ENCODE measurements around the gene ZDHHC24. TPM values are rescaled to one million over a fixed set of nuclear protein-coding genes. Genes with fewer than 3 reads are reported as not detected.

The ZDHHC24 gene
- total and polyA plus RNA-seq, 4 donors: 4.1 to 14.7 (median 9.3) TPM

DNA sequence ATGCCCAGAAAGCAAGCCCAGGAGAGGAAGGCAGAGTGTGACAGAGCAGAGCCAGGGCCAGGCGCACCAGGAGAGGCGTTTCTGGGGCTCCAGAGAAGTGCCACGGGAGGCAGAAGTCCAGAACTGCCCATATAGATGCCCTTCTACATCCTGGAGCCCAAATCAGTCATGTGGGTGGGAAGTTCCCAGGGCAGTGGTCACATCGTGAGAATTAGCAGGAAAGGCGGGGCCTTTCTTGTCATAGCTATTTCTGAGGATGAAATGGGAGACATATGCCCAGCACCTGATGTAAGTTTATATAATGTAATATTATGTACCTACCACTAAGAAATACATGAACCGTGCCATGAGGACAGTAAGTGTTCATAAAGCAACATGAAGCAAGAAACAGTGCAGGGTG lies 13.1 kb downstream of the ZDHHC24 start:
- intact Hi-C loops (cut with DNase I): no loop called here
- ATAC-seq (ENCODE audit: low FRiP score) (no peak), DNase-seq (no peak)
- H3K36me3 ChIP-seq (ENCODE audit: control insufficient read depth in 1 of 2, insufficient read depth in 2 of 2, low read length in 1 of 2): no peaks in the 10 kb centered on the region
- no peak overlapping the region for H3K27ac ChIP-seq (ENCODE audit: low read depth in 1 of 2, low read length in 2 of 2)
- no peaks in the 10 kb centered on the region for H3K4me1 ChIP-seq (ENCODE audit: control insufficient read depth in 1 of 2, insufficient read depth in 2 of 2, low read length in 2 of 2)
- H3K4me3 ChIP-seq (ENCODE audit: low read length in 2 of 2): no peak overlapping the region
- 78 to 79% methylated on average over 6 of the region's 6 CpGs for WGBS, 2 donors
- no peaks in the 10 kb centered on the region for H3K9me3 ChIP-seq (ENCODE audit: control insufficient read depth, low read length)
- H3K27me3 ChIP-seq (ENCODE audit: control insufficient read depth in 1 of 2, insufficient read depth in 2 of 2, low read length in 1 of 2): no peaks in the 10 kb centered on the region

DNA sequence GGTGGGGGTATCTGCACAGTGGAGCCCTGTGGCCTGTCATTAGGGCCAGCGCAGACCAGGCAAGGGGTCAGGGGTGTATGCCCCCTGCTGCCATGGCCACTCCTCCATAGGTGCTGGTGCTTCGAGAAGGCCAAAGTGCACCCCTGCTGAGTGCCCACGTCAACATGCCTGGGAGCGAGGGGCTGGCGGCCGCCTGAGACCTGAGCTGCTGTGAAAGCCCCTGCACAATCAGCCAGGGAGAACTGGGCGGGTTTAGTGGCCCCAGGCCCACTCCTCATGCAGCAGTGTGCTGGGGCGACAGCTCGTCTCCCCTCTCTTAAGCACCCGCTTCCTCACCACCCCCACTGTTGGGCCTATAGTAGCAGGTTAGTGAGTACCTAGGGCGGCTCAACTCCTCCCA lies 14.0 kb downstream of the ZDHHC24 start:
- H3K36me3 ChIP-seq (ENCODE audit: control insufficient read depth in 1 of 2, insufficient read depth in 2 of 2, low read length in 1 of 2): no peaks in the 10 kb centered on the region
- H3K27ac ChIP-seq (ENCODE audit: low read depth in 1 of 2, low read length in 2 of 2): no peak overlapping the region
- no peak overlapping the region for H3K4me3 ChIP-seq (ENCODE audit: low read length in 2 of 2)
- ATAC-seq (ENCODE audit: low FRiP score) (no peak), DNase-seq (peak in 1 of 2 donors; percentile 24)
- H3K27me3 ChIP-seq (ENCODE audit: control insufficient read depth in 1 of 2, insufficient read depth in 2 of 2, low read length in 1 of 2): no peaks in the 10 kb centered on the region
- intact Hi-C loops (cut with DNase I): no loop called here
- H3K9me3 ChIP-seq (ENCODE audit: control insufficient read depth, low read length): no peaks in the 10 kb centered on the region
- no peaks in the 10 kb centered on the region for H3K4me1 ChIP-seq (ENCODE audit: control insufficient read depth in 1 of 2, insufficient read depth in 2 of 2, low read length in 2 of 2)
- 93 to 98% methylated on average over 10 to 11 of the region's 11 CpGs for WGBS, 2 donors

DNA sequence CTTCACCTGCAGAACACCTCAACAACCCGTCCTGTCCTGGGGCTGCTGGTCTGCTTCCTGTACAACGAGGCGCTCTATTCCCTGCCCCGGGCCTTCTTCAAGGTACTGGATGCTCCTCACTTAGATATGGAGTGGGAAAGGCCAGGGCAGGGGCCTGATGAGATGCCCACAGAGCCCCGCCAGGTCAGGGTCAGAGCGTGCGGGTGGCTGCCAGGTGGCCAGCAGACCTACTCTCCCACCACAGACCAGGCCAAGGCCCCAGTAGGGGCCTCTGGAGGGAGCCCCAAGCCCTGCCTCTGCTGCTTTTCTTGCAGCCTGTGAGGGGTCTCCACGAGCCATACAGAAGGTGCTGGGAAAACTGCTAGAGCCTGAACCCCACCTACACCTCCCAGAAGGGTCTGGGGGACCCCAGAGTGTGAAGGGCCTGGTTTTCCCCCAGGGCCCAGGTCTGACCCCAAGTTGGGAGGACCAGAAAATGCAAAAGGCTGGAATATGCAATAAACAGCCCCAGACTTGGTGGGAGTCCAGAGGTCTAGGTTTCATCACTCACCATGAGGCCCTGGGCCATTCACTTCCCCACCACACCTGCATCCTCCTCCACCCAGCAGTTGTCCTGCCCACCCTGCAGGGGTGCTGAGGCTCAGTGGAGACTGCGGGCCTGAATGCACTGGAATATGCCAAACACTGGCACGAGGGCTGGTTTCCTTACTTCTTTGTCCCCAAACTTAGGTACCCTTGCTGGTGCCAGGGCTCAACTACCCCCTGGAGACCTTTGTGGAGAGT lies 14.7 kb downstream of the ZDHHC24 start:
- no peaks in the 10 kb centered on the region for H3K4me1 ChIP-seq (ENCODE audit: control insufficient read depth in 1 of 2, insufficient read depth in 2 of 2, low read length in 2 of 2)
- intact Hi-C loops (cut with DNase I): no loop called here
- ATAC-seq (ENCODE audit: low FRiP score): no peak
- H3K9me3 ChIP-seq (ENCODE audit: control insufficient read depth, low read length): no peaks in the 10 kb centered on the region
- H3K27me3 ChIP-seq (ENCODE audit: control insufficient read depth in 1 of 2, insufficient read depth in 2 of 2, low read length in 1 of 2): no peaks in the 10 kb centered on the region
- H3K36me3 ChIP-seq (ENCODE audit: control insufficient read depth in 1 of 2, insufficient read depth in 2 of 2, low read length in 1 of 2): no peaks in the 10 kb centered on the region
- WGBS, 2 donors: 79 to 90% methylated on average over 10 of the region's 10 CpGs
- H3K27ac ChIP-seq (ENCODE audit: low read depth in 1 of 2, low read length in 2 of 2): no peak overlapping the region
- peak in 1 of 2 donors; percentile 29 for DNase-seq
- H3K4me3 ChIP-seq (ENCODE audit: low read length in 2 of 2): no peak overlapping the region

DNA sequence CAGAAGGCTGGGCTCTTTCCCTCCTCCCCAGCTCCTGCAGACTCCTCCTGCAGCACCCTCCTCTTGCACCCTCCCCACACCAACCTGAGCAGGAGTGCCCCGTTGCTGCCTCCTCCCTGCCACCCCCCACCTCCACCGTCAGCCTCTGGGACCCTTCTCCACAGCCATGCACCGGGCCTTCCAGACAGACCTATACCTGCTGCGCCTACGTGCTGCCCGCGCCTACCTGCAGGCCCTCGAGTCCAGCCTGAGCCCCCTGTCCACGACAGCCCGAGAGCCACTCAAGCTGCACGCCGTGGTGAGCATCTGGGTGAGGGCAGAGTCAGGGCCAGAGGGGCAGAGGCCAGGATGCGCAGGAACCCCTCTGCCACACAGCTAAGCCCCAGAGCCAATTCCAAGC lies 16.2 kb downstream of the ZDHHC24 start:
- H3K4me1 ChIP-seq (ENCODE audit: control insufficient read depth in 1 of 2, insufficient read depth in 2 of 2, low read length in 2 of 2): no peaks in the 10 kb centered on the region
- no peaks in the 10 kb centered on the region for H3K9me3 ChIP-seq (ENCODE audit: control insufficient read depth, low read length)
- no peak overlapping the region for H3K4me3 ChIP-seq (ENCODE audit: low read length in 2 of 2)
- ATAC-seq (ENCODE audit: low FRiP score) (peak; percentile 28), DNase-seq (peak in 1 of 2 donors; percentile 41)
- WGBS, 2 donors: 79 to 89% methylated on average over 13 of the region's 13 CpGs
- H3K36me3 ChIP-seq (ENCODE audit: control insufficient read depth in 1 of 2, insufficient read depth in 2 of 2, low read length in 1 of 2): no peaks in the 10 kb centered on the region
- H3K27ac ChIP-seq (ENCODE audit: low read depth in 1 of 2, low read length in 2 of 2): no peak overlapping the region
- intact Hi-C loops (cut with DNase I): no loop called here
- H3K27me3 ChIP-seq (ENCODE audit: control insufficient read depth in 1 of 2, insufficient read depth in 2 of 2, low read length in 1 of 2): no peaks in the 10 kb centered on the region

DNA sequence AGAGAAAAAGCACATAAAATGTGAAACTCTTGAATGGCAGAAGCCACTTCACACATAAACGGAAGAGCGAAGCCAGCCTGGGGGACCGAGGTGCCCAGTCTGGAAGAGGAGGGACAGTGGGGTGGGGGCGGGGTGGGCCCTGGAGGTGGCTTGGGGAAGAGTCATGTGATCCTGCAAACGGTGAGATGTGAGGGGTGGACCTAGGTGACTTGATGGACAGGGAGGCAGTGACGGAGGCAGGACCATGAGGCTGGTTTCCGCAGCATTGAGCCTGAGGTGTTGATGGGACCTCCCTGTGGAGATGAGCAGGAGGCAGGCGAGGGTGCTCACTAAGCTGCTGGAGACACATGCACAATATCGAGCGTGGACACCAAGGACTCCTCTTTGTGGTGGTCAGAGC lies 16.8 kb downstream of the ZDHHC24 start:
- H3K27me3 ChIP-seq (ENCODE audit: control insufficient read depth in 1 of 2, insufficient read depth in 2 of 2, low read length in 1 of 2): no peaks in the 10 kb centered on the region
- 77% methylated on average over 10 of the region's 10 CpGs for WGBS, 2 donors
- intact Hi-C loops (cut with DNase I): no loop called here
- no peaks in the 10 kb centered on the region for H3K36me3 ChIP-seq (ENCODE audit: control insufficient read depth in 1 of 2, insufficient read depth in 2 of 2, low read length in 1 of 2)
- ATAC-seq (ENCODE audit: low FRiP score): peak; percentile 13
- no peaks in the 10 kb centered on the region for H3K4me1 ChIP-seq (ENCODE audit: control insufficient read depth in 1 of 2, insufficient read depth in 2 of 2, low read length in 2 of 2)
- H3K9me3 ChIP-seq (ENCODE audit: control insufficient read depth, low read length): no peaks in the 10 kb centered on the region
- no peak overlapping the region for H3K4me3 ChIP-seq (ENCODE audit: low read length in 2 of 2)
- DNase-seq: no peak
- no peak overlapping the region for H3K27ac ChIP-seq (ENCODE audit: low read depth in 1 of 2, low read length in 2 of 2)

DNA sequence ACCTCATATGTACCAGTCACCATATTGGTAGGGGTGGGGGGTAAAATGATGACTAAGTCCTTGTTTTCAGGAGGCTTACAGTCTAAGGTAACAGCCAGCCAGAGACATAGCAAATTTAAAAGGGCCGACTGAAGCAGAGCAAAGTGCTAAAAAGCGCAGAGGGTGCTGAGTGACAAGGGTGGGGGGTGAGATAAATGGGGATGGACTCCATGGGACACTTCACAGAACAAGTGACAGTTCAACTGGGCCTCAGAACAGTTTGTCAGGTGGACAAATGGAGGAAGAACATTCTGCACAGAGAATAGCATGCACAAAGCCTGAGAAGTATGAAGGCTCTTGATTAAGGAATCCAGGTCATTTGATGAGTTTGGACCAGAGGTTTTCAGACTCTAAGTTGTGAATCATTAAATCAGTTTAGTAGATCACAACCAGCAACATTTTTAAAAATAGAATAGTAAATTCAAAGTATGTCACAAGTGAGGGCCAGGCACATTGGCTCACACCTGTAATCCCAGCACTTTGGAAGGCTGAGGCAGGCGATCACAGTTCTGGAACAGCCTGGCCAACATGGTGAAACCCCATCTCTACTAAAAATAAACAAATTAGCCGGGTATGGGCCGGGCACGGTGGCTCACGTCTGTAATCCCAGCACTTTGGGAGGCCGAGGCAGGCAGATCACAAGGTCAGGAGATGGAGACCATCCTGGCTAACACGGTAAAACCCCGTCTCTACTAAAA lies 21.4 kb downstream of the ZDHHC24 start:
- 81 to 82% methylated on average over 9 to 10 of the region's 10 CpGs for WGBS, 2 donors
- Histone ChIP-seq H3K27ac (ENCODE audit: low read depth in 1 of 2, low read length in 2 of 2) (no peak overlapping the region), H3K9me3 (ENCODE audit: control insufficient read depth, low read length) (no peaks in the 10 kb centered on the region), H3K36me3 (ENCODE audit: control insufficient read depth in 1 of 2, insufficient read depth in 2 of 2, low read length in 1 of 2) (peaks cover 0 to 1% of the 10 kb centered on the region in 2 donors), H3K27me3 (ENCODE audit: control insufficient read depth in 1 of 2, insufficient read depth in 2 of 2, low read length in 1 of 2) (no peaks in the 10 kb centered on the region), H3K4me3 (ENCODE audit: low read length in 2 of 2) (no peak overlapping the region), H3K4me1 (ENCODE audit: control insufficient read depth in 1 of 2, insufficient read depth in 2 of 2, low read length in 2 of 2) (no peaks in the 10 kb centered on the region)
- intact Hi-C loops (cut with DNase I): no loop called here
- DNase-seq (no peak), ATAC-seq (ENCODE audit: low FRiP score) (no peak)

DNA sequence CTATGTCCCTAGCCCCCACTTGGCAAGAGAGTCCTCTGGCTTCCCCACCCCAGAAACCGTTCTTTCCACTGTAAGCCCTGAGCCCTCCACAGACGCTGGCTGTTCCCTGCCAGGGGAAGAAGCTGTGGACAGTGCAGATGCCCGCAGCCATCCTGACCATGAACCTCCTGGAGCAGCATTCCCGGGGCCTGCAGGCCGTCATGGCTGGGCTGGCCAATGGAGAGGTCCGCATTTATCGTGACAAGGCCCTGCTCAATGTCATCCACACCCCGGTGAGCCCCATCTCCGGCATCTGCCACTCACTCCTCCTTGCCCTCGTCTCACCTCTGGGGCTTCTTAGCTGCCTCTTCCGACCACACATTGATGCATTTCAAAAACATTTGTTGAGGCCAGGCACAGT lies 22.2 kb downstream of the ZDHHC24 start:
- H3K9me3 ChIP-seq (ENCODE audit: control insufficient read depth, low read length): no peaks in the 10 kb centered on the region
- DNase-seq: no peak
- H3K36me3 ChIP-seq (ENCODE audit: control insufficient read depth in 1 of 2, insufficient read depth in 2 of 2, low read length in 1 of 2): peaks cover 0 to 1% of the 10 kb centered on the region in 2 donors
- peak; percentile 19 for ATAC-seq (ENCODE audit: low FRiP score)
- H3K4me3 ChIP-seq (ENCODE audit: low read length in 2 of 2): no peak overlapping the region
- 91 to 92% methylated on average over 11 of the region's 11 CpGs for WGBS, 2 donors
- no peaks in the 10 kb centered on the region for H3K4me1 ChIP-seq (ENCODE audit: control insufficient read depth in 1 of 2, insufficient read depth in 2 of 2, low read length in 2 of 2)
- intact Hi-C loops (cut with DNase I): no loop called here
- H3K27ac ChIP-seq (ENCODE audit: low read depth in 1 of 2, low read length in 2 of 2): no peak overlapping the region
- no peaks in the 10 kb centered on the region for H3K27me3 ChIP-seq (ENCODE audit: control insufficient read depth in 1 of 2, insufficient read depth in 2 of 2, low read length in 1 of 2)

DNA sequence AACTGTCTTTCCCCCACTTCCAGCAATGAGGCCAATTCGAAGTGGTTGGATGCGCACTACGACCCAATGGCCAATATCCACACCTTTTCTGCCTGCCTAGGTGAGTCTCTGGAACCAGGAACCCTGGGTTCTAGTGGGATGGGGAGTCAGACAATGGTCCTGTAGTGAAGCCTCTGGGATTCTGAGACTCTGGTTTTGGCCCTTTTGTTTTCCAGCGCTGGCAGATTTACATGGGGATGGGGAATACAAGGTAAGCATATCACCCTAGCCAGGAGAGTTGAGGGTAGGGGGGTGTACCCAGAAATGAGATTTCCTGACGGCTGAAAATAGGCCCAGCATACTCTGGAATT lies 34.9 kb downstream of the ZDHHC24 start:
- no peaks in the 10 kb centered on the region for H3K27me3 ChIP-seq (ENCODE audit: control insufficient read depth in 1 of 2, insufficient read depth in 2 of 2, low read length in 1 of 2)
- H3K9me3 ChIP-seq (ENCODE audit: control insufficient read depth, low read length): no peaks in the 10 kb centered on the region
- H3K36me3 ChIP-seq (ENCODE audit: control insufficient read depth in 1 of 2, insufficient read depth in 2 of 2, low read length in 1 of 2): no peaks in the 10 kb centered on the region
- intact Hi-C loops (cut with DNase I): no loop called here
- H3K27ac ChIP-seq (ENCODE audit: low read depth in 1 of 2, low read length in 2 of 2): no peak overlapping the region
- no peaks in the 10 kb centered on the region for H3K4me1 ChIP-seq (ENCODE audit: control insufficient read depth in 1 of 2, insufficient read depth in 2 of 2, low read length in 2 of 2)
- ATAC-seq (ENCODE audit: low FRiP score) (no peak), DNase-seq (no peak)
- H3K4me3 ChIP-seq (ENCODE audit: low read length in 2 of 2): peak overlapping the region; percentile 49 to 69
- WGBS, 2 donors: 3 to 5% methylated on average over 5 of the region's 5 CpGs

Data from aorta (tissue), 5 donors.